IPS-18c (cell line): Measurements from ENCODE around the gene CCDC27.

Experiments
- H3K4me3 ChIP-seq: 2 replicates; pipeline ENCODE4 v1.7.0; 2013; ENCODE audit warnings: low read depth, mild to moderate bottlenecking, low read length, moderate library complexity; ENCODE audit not compliant: insufficient read depth
- H3K9me3 ChIP-seq: one replicate; pipeline ENCODE4 v1.6.1; 2013; ENCODE audit warnings: mild to moderate bottlenecking, low read length, moderate library complexity; ENCODE audit not compliant: control insufficient read depth, insufficient read depth

The CCDC27 gene

GRCh38 chr1:3816331-3817137 lies 64.3 kb downstream of the CCDC27 start:
- no peaks in the 10 kb centered on the region for H3K9me3 ChIP-seq
- no peak overlapping the region for H3K4me3 ChIP-seq

GRCh38 chr1:3817138-3817740 lies 65.0 kb downstream of the CCDC27 start:
- Histone ChIP-seq H3K9me3 (no peaks in the 10 kb centered on the region), H3K4me3 (no peak overlapping the region)

GRCh38 chr1:3817821-3818597 lies 65.8 kb downstream of the CCDC27 start:
- Histone ChIP-seq H3K4me3 (no peak overlapping the region), H3K9me3 (no peaks in the 10 kb centered on the region)

- no peaks in the 10 kb centered on the region for H3K9me3 ChIP-seq
- H3K4me3 ChIP-seq = no peak overlapping the region
Measured at GRCh38 chr1:3819771-3820200, 67.5 kb downstream of the CCDC27 start.

- no peak overlapping the region for H3K4me3 ChIP-seq
Measured at GRCh38 chr1:3820316-3820715, 68.1 kb downstream of the CCDC27 start.

GRCh38 chr1:3821004-3821403 lies 68.8 kb downstream of the CCDC27 start:
- Histone ChIP-seq H3K4me3 (no peak overlapping the region), H3K9me3 (no peaks in the 10 kb centered on the region)

More at GRCh38 chr1:3820316-3820715, 68.1 kb downstream of the CCDC27 start:
- H3K9me3 ChIP-seq = no peaks in the 10 kb centered on the region
